Testis (tissue), 2 donors: ENCODE results near the gene AHCYL2.
"Not testable (repeated sequence)": the region's sequence is repeated elsewhere in the genome, so short reads cannot be mapped to it uniquely, and the experiment has no call there.

Experiments used
- POLR2A ChIP-seq: fragments of 450-650 bp; IDR thresholded peaks from one replicate; pipeline ENCODE4 v1.6.1; 2017; ENCODE audit warnings: antibody characterized with exemption, mild to moderate bottlenecking, moderate library complexity
- TF ChIP-seq, protein P1 (sequence below), 3 experiments: fragments of 450-650 bp in 2 of 3; fragments of 200-600 bp in 1 of 3; sonication (generic) in 1 of 3; IDR thresholded peaks; one replicate each; pipeline ENCODE4 v1.5.1; 2016 to 2019; ENCODE audit warnings: antibody characterized with exemption in 3 of 3, mild to moderate bottlenecking in 2 of 3, moderate library complexity in 1 of 3

DNA sequence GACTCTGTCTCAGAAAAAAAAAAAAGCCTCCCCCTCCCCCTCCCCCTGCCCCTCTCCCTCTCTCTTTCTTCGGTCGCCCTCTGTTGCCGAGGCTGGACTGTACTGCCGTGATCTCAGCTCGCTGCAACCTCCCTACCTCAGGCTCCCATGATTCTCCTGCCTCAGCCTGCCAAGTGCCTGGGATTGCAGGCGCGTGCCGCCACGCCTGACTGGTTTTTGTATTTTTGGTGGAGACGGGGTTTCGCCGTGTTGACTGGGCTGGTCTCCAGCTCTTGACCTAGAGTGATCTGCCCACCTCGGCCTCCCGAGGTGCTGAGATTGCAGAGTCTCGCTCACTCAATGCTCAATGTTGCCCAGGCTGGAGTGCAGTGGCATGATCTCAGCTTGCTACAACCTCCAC, 9.1 kb upstream of the AHCYL2 start:
- TF ChIP-seq, protein P1, sequence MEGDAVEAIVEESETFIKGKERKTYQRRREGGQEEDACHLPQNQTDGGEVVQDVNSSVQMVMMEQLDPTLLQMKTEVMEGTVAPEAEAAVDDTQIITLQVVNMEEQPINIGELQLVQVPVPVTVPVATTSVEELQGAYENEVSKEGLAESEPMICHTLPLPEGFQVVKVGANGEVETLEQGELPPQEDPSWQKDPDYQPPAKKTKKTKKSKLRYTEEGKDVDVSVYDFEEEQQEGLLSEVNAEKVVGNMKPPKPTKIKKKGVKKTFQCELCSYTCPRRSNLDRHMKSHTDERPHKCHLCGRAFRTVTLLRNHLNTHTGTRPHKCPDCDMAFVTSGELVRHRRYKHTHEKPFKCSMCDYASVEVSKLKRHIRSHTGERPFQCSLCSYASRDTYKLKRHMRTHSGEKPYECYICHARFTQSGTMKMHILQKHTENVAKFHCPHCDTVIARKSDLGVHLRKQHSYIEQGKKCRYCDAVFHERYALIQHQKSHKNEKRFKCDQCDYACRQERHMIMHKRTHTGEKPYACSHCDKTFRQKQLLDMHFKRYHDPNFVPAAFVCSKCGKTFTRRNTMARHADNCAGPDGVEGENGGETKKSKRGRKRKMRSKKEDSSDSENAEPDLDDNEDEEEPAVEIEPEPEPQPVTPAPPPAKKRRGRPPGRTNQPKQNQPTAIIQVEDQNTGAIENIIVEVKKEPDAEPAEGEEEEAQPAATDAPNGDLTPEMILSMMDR (IDR thresholded peaks at IDR 0.05): not testable (repeated sequence)
- not testable (repeated sequence) for TF ChIP-seq POLR2A
